Measurements from ENCODE around the gene KCNQ1OT1.
"Not testable (repeated sequence)": the region's sequence is repeated elsewhere in the genome, so short reads cannot be mapped to it uniquely, and the experiment has no call there.

Gene KCNQ1OT1

DNA sequence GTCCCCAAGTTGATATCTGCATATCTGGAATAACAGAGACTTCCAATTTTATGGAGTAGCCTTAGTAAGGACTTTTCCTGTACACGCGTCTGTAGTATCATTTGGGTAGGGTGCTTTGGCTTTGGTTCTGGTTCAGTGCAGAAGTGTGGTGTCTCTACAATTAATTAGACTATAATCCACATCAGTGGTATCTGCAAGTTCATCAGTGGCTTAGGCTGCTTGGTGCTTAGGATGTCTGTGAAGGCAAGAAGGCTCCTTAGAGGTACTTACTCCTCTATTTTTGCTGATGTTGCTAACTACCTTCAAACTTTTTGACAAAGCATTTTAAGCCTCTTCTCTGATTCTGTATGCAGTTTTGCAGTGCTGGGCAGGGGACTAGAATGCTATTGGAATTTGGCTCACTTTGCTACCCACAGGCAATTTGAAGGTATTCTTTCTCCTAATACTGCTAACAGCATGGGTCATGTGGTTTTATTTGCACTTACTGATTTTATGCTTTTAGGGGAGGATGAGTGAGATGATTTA, 49.4 kb downstream of the KCNQ1OT1 start:
- DNase-seq, result no peak

DNA sequence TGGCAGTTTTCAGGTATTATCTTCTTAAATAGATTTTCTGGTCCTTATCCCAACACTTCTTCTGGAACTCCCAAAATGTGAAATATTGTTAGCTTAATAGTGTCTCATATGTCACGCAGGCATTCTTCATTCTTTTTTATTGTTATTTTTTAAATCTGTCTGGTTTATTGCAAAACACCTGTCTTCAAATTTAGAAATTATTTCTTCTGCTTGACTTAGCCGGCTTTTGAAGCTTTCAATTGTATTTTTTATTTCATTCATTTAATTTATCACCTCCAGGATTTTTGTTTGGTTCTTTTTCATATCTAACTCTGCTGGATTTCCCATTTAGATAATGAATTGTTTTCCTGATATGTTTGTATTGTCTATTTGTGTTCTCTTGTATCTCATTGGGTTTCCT, 49.9 kb downstream of the KCNQ1OT1 start:
- no peak for DNase-seq

DNA sequence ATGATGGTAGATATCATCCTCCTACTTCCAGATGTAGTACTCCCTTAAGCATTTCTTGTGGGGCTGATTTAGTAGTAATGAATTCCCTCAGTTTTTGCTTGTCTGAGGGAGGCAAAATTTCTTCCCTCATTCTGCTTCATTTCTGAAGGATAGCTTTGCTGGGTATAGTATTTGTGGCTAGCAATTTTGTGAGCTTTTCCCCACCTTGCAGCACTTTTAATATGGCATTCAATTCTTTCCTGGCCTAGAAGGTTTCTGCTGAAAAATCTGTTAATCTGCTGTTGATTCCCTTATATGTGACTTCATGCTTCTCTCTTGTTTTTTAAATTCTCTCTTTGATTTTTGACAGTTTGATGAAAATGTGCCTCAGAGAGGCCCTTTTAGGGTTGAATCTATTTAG, 50.4 kb downstream of the KCNQ1OT1 start:
- no peak for DNase-seq

DNA sequence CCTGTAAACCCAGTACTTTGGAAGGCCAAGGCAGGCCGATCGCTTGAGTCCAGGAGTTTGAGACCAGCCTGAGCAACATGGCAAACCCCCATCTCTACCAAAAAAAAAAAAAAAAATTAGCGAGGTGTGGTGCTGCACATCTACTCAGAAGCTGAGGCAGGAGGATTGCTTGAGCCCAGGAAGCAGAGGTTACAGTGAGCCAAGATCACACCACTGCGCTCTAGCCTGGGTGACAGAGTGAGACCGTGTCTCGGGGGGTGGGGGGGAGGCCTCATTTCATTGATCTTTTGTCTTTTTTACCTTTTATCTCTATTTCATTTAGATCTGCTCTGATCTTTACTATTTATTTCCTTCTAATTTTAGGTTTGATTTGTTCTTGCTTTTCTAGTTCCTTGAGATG, 51.8 kb downstream of the KCNQ1OT1 start:
- no peak for DNase-seq

DNA sequence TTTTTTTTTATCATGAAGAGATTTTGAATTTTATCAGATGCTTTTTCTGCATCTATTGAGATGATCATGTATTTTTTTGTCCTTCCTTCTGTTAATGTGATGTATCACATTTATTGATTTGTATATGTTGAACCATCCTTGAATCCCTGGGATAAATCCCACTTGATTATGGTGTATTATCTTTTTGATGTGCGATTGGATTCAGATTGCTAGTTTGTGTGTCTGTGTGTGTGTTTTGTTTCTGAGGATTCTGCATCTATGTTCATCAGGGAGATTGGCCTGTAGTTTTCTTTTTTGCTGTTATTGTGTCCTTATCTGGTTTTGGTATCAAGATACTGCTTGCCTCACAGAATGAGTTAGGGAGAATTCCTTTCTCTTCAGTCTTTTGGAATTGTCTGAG, 52.6 kb downstream of the KCNQ1OT1 start:
- no peak for DNase-seq

DNA sequence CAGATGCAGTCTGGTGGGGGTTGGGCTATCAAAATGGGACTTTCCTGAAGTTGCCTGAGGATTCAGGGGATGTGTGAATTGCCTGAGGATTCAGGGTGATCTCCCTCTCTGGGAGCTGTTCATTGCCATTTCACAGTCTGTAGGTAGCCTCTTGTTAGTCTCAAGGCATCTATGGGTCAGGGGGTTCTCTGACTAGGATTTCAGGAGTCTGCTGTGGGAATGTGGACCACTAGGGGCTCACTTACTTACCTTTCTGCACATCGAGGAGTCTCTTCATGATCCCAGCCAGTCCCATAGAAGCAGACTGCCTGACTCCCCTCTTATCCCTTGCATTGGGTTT, 54.0 kb downstream of the KCNQ1OT1 start:
- DNase-seq, result no peak

- DNase-seq, result no peak
Observed at GRCh38 chr11:2644844-2645778, 54.7 kb downstream of the KCNQ1OT1 start.

GRCh38 chr11:2643746-2644145, 56.0 kb downstream of the KCNQ1OT1 start:
- DNase-seq, result no peak

GRCh38 chr11:2641623-2642022, 58.2 kb downstream of the KCNQ1OT1 start:
- DNase-seq, result no peak

DNA sequence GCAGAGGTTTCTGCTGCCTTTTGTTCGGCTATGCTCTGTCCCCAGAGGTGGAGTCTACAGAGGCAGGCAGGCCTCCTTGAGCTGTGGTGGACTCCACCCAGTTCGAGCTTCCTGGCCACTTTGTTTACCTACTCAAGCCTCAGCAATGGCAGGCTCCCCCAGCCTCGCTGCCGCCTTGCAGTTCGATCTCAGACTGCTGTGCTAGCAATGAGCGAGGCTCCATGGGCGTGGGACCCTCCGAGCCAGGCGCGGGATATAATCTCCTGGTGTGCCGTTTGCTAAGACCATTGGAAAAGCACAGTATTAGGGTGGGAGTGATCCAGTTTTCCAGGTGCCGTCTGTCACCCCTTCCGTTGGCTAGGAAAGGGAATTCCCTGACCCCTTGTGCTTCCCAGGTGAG, 60.0 kb downstream of the KCNQ1OT1 start:
- DNase-seq, result not testable (repeated sequence)

GRCh38 chr11:2631161-2631560, 68.6 kb downstream of the KCNQ1OT1 start:
- no peak for DNase-seq

DNA sequence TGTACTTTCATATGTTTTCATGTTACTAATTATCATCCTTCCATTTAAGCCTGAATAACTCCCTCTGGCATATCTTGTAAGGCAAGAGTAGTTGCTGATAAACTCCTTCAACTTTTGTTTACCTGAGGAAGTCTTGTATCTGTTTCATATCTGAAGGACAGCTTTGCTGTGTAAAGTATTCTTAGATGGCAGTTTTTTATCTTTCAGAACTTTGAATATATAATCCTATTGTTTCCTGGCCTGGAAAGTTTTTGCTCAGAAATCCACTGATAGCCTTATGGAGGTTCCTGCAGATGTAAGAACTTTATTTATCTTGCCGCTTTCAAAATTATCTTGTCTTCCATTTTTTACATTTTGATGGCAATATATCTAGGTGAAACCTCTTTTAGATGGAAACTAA, 69.1 kb downstream of the KCNQ1OT1 start:
- no peak for DNase-seq

DNA sequence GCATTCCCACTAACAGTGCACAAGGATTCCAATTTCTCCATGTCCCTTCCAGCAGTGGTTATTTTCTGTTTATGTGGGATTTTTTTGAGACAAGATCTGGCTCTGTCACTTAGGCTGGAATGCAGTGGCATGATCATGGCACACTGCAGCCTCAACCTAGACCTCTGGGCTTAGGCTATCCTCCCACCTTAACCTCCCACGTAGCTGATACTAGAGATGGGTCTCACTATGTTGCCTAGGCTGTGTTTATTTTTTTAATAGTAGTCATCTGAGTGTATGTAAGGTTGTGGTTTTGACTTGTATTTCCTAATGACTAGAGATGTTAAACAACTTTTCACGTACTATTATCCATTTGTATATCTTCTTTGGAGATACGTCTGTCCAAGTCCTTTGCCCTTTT, 74.6 kb downstream of the KCNQ1OT1 start:
- DNase-seq, result no peak

DNA sequence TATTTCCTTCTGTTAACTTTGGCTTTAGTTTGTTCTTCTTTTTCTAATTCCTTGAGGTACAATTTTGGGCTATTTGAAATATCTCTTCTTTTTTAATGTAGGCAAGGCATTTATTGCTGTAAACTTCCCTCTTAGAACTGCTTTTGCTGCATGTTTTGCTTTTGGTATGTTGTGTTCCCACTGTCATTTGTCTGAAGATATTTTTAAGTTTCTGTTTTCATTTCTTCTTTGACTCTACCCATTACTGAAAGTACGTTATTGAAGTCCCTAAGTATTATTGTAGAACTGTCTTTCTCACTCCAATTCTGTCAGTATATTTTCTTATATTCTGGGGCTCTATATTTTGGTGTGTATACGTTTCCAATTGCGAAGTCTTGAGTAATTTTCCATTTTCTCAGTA, 77.9 kb downstream of the KCNQ1OT1 start:
- DNase-seq, result no peak

- no peak for DNase-seq
Observed at GRCh38 chr11:2612884-2613571, 86.8 kb downstream of the KCNQ1OT1 start.

- DNase-seq, result no peak
Observed at GRCh38 chr11:2609345-2609744, 90.4 kb downstream of the KCNQ1OT1 start.

GRCh38 chr11:2599561-2600189, 100.1 kb downstream of the KCNQ1OT1 start:
- no peak for DNase-seq

DNA sequence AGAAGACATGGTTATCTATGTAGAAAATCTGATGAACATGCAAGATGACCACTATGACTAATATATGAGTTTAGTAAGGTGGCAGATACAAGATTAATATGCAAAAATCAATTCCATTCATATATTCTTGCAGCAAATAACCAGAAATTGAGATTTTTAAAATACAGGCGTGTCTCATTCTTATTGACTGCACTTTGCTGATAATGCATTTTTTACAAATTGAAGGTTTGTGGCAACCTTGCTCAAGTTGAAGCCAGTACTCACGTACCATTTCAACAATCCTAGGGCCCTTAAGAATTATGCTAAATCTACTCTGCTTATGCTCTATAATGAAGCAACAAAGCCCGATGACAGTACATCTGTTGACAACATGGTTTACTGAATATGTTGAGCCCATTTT, 104.6 kb downstream of the KCNQ1OT1 start:
- DNase-seq, result no peak

DNA sequence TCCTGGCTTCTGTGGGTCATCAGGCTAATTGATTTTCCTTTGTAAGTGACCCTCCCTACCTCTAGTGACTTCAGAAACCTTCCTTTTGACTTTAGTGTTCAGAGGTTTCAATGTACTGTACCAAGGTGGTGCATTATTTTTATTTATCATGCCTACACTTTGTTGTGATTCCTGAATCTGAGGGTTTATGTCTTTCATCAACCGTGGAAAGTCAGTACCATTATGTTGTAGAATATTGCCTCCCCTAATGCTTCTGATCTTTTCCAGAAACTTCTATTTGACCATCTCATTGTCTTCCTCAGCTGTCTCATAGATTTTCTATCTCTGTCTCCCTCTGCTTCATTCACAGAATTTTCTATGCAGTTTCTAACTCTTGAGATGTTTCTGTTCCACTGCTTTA, 105.5 kb downstream of the KCNQ1OT1 start:
- DNase-seq, result no peak

- no peak for DNase-seq
Observed at GRCh38 chr11:2593393-2593950, 106.3 kb downstream of the KCNQ1OT1 start.

DNA sequence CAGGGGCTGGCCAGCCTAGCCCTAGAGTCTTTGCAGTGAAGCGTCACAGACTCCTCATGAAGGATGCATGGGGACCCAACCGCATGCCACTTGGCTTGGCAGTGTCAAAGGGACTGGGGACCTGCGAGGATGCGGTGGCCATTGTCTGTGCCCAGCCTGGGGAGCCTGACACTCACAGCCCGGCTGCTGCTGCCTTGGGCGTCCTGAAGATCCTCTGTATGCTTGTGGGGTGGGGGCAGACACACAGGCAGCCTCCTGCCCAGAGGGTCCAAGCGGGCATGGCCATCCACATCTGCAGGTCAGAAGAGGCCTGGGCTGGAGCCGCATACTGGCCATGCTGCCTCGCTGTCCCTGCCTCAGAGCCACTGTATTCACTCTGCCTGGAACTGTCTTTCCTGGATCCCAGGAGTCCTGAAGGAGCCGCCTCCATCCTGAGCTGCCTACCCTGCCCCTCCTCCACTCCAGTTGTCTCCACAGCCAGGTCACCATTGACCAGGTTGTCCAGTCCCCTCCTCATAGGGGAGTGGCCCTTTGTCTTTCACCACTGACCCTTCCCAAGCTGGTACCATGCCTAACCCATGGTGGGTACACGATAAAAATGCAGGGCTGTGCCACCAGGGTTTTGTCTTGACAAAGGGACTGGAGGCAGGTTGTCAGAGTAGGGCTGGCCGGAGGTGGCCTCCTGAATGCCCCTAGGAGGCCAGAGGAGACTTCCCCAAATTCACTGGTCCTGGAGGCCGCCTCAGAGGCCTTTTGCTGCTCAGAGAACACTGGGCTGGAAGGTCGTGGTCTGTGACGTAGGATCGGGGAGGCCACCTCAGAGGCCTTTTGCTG, 107.0 kb downstream of the KCNQ1OT1 start:
- DNase-seq, result no peak

DNA sequence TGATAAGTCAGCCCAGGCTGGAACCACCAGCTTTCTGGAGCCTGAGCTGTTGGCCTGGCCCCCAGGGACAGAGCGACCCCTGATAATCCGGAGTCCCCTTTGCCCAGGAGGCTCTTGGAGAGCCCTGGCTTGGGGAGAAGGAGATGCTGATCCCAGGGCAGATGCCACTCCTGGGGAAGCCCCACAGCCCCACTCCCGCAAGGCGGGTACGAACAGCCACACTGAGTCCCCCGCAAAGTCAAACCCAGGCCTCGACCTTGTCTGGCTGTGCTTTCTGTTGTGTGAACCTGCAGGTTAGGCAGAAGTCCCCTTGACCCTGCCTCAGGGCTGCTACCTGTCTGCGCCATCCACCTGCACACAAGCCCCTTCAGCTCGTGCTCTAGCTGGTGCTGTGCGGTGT, 108.0 kb downstream of the KCNQ1OT1 start:
- no peak for DNase-seq

All from hippocampal formation (tissue), 2 donors.